Sigmoid colon (tissue), 7 donors: ENCODE measurements around the gene FIG4. TPM values are rescaled to one million over a fixed set of nuclear protein-coding genes. Genes with fewer than 3 reads are reported as not detected.
"Not testable (repeated sequence)": the region's sequence is repeated elsewhere in the genome, so short reads cannot be mapped to it uniquely, and the experiment has no call there.

Experiments
- DNase-seq: peaks from one replicate; pipeline ENCODE4 v3.0.0-alpha.2; 2019
- H3K27ac ChIP-seq, 4 donors: fragments of 200-600 bp; sonication (generic); one replicate each; pipeline ENCODE4 v1.5.1; 2016 to 2019; ENCODE audit warnings: mild to moderate bottlenecking in 1 of 4
- H3K27me3 ChIP-seq, 3 donors: fragments of 200-600 bp; sonication (generic); one replicate each; pipeline ENCODE4 v1.5.1; 2019; ENCODE audit warnings: mild to moderate bottlenecking in 1 of 3
- H3K36me3 ChIP-seq, 4 donors: fragments of 200-600 bp; sonication (generic); one replicate each; pipeline ENCODE4 v1.5.1; 2016 to 2019
- H3K4me1 ChIP-seq, 4 donors: fragments of 200-600 bp; sonication (generic); one replicate each; pipeline ENCODE4 v1.5.1; 2017 to 2019
- H3K4me3 ChIP-seq, 4 donors: fragments of 200-600 bp; sonication (generic); one replicate each; pipeline ENCODE4 v1.5.1; 2017 to 2019; ENCODE audit warnings: mild to moderate bottlenecking in 2 of 4, moderate library complexity in 1 of 4
- H3K9me3 ChIP-seq, 4 donors: fragments of 200-600 bp in 3 of 4; sonication (generic) in 3 of 4; one replicate each; pipeline versions ENCODE4 v1.5.1 to v1.6.1; 2013 to 2019
- CTCF ChIP-seq, 4 experiments: fragments of 450-650 bp in 3 of 4; fragments of 200-600 bp in 1 of 4; IDR thresholded peaks; one replicate each; pipeline ENCODE4 v1.5.1; 2016 to 2019; ENCODE audit warnings: antibody characterized with exemption in 4 of 4, mild to moderate bottlenecking in 3 of 4, moderate library complexity in 2 of 4
- EP300 ChIP-seq, 4 donors: sonication (generic); formaldehyde crosslinking; IDR thresholded peaks; one replicate each; pipeline ENCODE4 v1.6.1; 2017; ENCODE audit warnings: antibody characterized with exemption in 4 of 4
- POLR2A ChIP-seq, 2 donors: fragments of 450-650 bp; IDR thresholded peaks; one replicate each; pipeline ENCODE4 v1.6.1; 2016; ENCODE audit warnings: antibody characterized with exemption in 2 of 2, mild to moderate bottlenecking in 2 of 2, moderate library complexity in 2 of 2
- POLR2AphosphoS5 ChIP-seq, 4 donors: sonication (generic); formaldehyde crosslinking; IDR thresholded peaks; one replicate each; pipeline ENCODE4 v1.6.1; 2017; ENCODE audit warnings: antibody characterized with exemption in 4 of 4
- WGBS, 2 donors: extraction: QIAGEN DNeasy Blood & Tissue Kit; methylation state at CpG; one replicate each; pipeline ENCODE4 v1.1.7; 2013; 5-methylcytosine and 5-hydroxymethylcytosine counted together
- intact Hi-C: fragments of 100-400 bp; cut with DNase I; formaldehyde crosslinking; loops from one replicate; pipeline ENCODE4 v1.15.1; 2023
- polyA plus RNA-seq, 3 donors: library from polyadenylated mRNA; stranded (reverse); fragments of 200-250 nt; gene quantifications; one replicate each; pipeline ENCODE4 v1.2.3, GENCODE V29; 2013
- total RNA-seq, 4 donors: library from RNA; depleted of rRNA; stranded (reverse); fragments of >200 nt; gene quantifications; one replicate each; pipeline ENCODE4 v1.1.0, GENCODE V29; 2016
- donor health status: healthy with polysubstance abuse.
- donor health status: Bipolar disorder and iron deficiency.
- donor health status: healthy.

FIG4 gene
- total and polyA plus RNA-seq, 7 donors = 9.8 to 24.1 (median 11.9) TPM

- no peak overlapping the region for H3K27ac ChIP-seq
- 83 to 93% methylated on average over 4 of the region's 4 CpGs for WGBS, 2 donors
- intact Hi-C loops = no loop called here
- DNase-seq = no peak
- TF ChIP-seq POLR2A (IDR thresholded peaks at IDR 0.05) (no peak), POLR2AphosphoS5 (IDR thresholded peaks at IDR 0.05) (no peak), CTCF (IDR thresholded peaks at IDR 0.05) (no peak), EP300 (IDR thresholded peaks at IDR 0.05) (no peak)
- no peaks in the 10 kb centered on the region for H3K27me3 ChIP-seq
- no peaks in the 10 kb centered on the region for H3K4me1 ChIP-seq
- no peaks in the 10 kb centered on the region for H3K36me3 ChIP-seq
- H3K9me3 ChIP-seq = no peaks in the 10 kb centered on the region
- no peak overlapping the region for H3K4me3 ChIP-seq
Observed at GRCh38 chr6:109852713-109853112, 161.6 kb downstream of the FIG4 start.

- Histone ChIP-seq H3K9me3 (no peaks in the 10 kb centered on the region), H3K27me3 (no peaks in the 10 kb centered on the region), H3K4me3 (no peak overlapping the region), H3K4me1 (no peaks in the 10 kb centered on the region), H3K27ac (no peak overlapping the region), H3K36me3 (no peaks in the 10 kb centered on the region)
- intact Hi-C loops = no loop called here
- TF ChIP-seq CTCF (IDR thresholded peaks at IDR 0.05) = no peak
- TF ChIP-seq EP300 (IDR thresholded peaks at IDR 0.05) = no peak
- no peak for TF ChIP-seq POLR2AphosphoS5 (IDR thresholded peaks at IDR 0.05)
- no peak for TF ChIP-seq POLR2A (IDR thresholded peaks at IDR 0.05)
- DNase-seq = no peak
- 80 to 85% methylated on average over 1 of the region's 1 CpG for WGBS, 2 donors
Observed at GRCh38 chr6:109853426-109853825, 162.3 kb downstream of the FIG4 start.

GRCh38 chr6:109853951-109854350 lies 162.9 kb downstream of the FIG4 start:
- no peak for DNase-seq
- H3K9me3 ChIP-seq = no peaks in the 10 kb centered on the region
- no peak overlapping the region for H3K27ac ChIP-seq
- no peak overlapping the region for H3K4me3 ChIP-seq
- H3K4me1 ChIP-seq = no peaks in the 10 kb centered on the region
- no peaks in the 10 kb centered on the region for H3K27me3 ChIP-seq
- TF ChIP-seq EP300 (IDR thresholded peaks at IDR 0.05) (no peak), CTCF (IDR thresholded peaks at IDR 0.05) (no peak), POLR2A (IDR thresholded peaks at IDR 0.05) (no peak), POLR2AphosphoS5 (IDR thresholded peaks at IDR 0.05) (no peak)
- WGBS, 2 donors = 75 to 91% methylated on average over 2 of the region's 2 CpGs
- intact Hi-C loops = no loop called here
- no peaks in the 10 kb centered on the region for H3K36me3 ChIP-seq

- Histone ChIP-seq H3K4me1 (no peaks in the 10 kb centered on the region), H3K4me3 (no peak overlapping the region), H3K27me3 (no peaks in the 10 kb centered on the region), H3K36me3 (no peaks in the 10 kb centered on the region), H3K9me3 (no peaks in the 10 kb centered on the region), H3K27ac (no peak overlapping the region)
- DNase-seq = no peak
- intact Hi-C loops = no loop called here
- no peak for TF ChIP-seq CTCF (IDR thresholded peaks at IDR 0.05)
- TF ChIP-seq POLR2AphosphoS5 (IDR thresholded peaks at IDR 0.05) = no peak
- TF ChIP-seq POLR2A (IDR thresholded peaks at IDR 0.05) = no peak
- TF ChIP-seq EP300 (IDR thresholded peaks at IDR 0.05) = no peak
- 88 to 93% methylated on average over 8 of the region's 8 CpGs for WGBS, 2 donors
Observed at GRCh38 chr6:109854541-109855308, 163.6 kb downstream of the FIG4 start.

GRCh38 chr6:109855476-109856040 lies 164.5 kb downstream of the FIG4 start:
- H3K4me3 ChIP-seq, intact Hi-C loops, H3K27me3 ChIP-seq, H3K27ac ChIP-seq, H3K4me1 ChIP-seq, H3K9me3 ChIP-seq, DNase-seq, H3K36me3 ChIP-seq: not testable (repeated sequence)
- WGBS, 2 donors = 94 to 95% methylated on average over 9 of the region's 9 CpGs
